IMR-90 (cell line): Measurements from ENCODE around the gene NPIPB8.
"Not testable (repeated sequence)": the region's sequence is repeated elsewhere in the genome, so short reads cannot be mapped to it uniquely, and the experiment has no call there.

Experiments used
- CEBPB ChIP-seq: IDR thresholded peaks from 2 replicates; pipeline ENCODE4 v1.6.1; 2012; ENCODE audit warnings: low read depth, low read length, improper control_type of control experiment
- CTCF ChIP-seq: conservative IDR thresholded peaks from 2 replicates; pipeline ENCODE4 v1.5.1; 2012; ENCODE audit warnings: mild to moderate bottlenecking, low read depth, low read length, improper control_type of control experiment
- MXI1 ChIP-seq: IDR thresholded peaks from 2 replicates; pipeline ENCODE4 v1.6.1; 2012; ENCODE audit warnings: low read depth, mild to moderate bottlenecking, low read length, moderate library complexity, borderline replicate concordance
- POLR2A ChIP-seq: IDR thresholded peaks from 2 replicates; pipeline ENCODE4 v1.6.1; 2012; ENCODE audit warnings: mild to moderate bottlenecking, low read depth, low read length
- RCOR1 ChIP-seq: IDR thresholded peaks from 2 replicates; pipeline ENCODE4 v1.6.1; 2012; ENCODE audit warnings: mild to moderate bottlenecking, low read length, improper control_type of control experiment; ENCODE audit not compliant: insufficient replicate concordance

GRCh38 chr16:28602062-28602461 lies 35.8 kb upstream of the NPIPB8 start:
- not testable (repeated sequence) for TF ChIP-seq RCOR1, CTCF, MXI1, POLR2A, CEBPB
